Uterus (tissue), 4 donors: ENCODE data around the gene PCNX2. TPM values are rescaled to one million over a fixed set of nuclear protein-coding genes. Genes with fewer than 3 reads are reported as not detected.

ENCODE experiments used
- DNase-seq, 2 donors: peaks; one replicate each; pipeline ENCODE4 v3.0.0-alpha.2; 2019 to 2020
- H3K27ac ChIP-seq, 2 donors: fragments of 200-600 bp; sonication (generic); 1 replicate in 1 of 2; 2 replicates in 1 of 2; pipeline ENCODE4 v1.5.1; 2016 to 2018
- H3K27me3 ChIP-seq, 2 donors: fragments of 200-600 bp; sonication (generic); one replicate each; pipeline ENCODE4 v1.5.1; 2018 to 2019; ENCODE audit warnings: control low read depth in 1 of 2
- H3K36me3 ChIP-seq, 2 donors: fragments of 200-600 bp; sonication (generic); one replicate each; pipeline ENCODE4 v1.5.1; 2019; ENCODE audit warnings: control low read depth in 1 of 2
- H3K4me1 ChIP-seq, 2 donors: fragments of 200-600 bp; sonication (generic); one replicate each; pipeline ENCODE4 v1.5.1; 2018 to 2019; ENCODE audit warnings: control low read depth in 1 of 2
- H3K4me3 ChIP-seq, 2 donors: fragments of 200-600 bp; sonication (generic); 1 replicate in 1 of 2; 2 replicates in 1 of 2; pipeline ENCODE4 v1.5.1; 2018 to 2019; ENCODE audit warnings: mild to moderate bottlenecking in 1 of 2
- H3K9me3 ChIP-seq, 2 donors: fragments of 200-600 bp; sonication (generic); one replicate each; pipeline ENCODE4 v1.5.1; 2019; ENCODE audit warnings: control low read depth in 1 of 2
- POLR2A ChIP-seq, 2 donors: fragments of 450-650 bp; IDR thresholded peaks; one replicate each; pipeline ENCODE4 v1.6.1; 2016; ENCODE audit warnings: antibody characterized with exemption in 2 of 2, mild to moderate bottlenecking in 1 of 2, moderate library complexity in 1 of 2
- intact Hi-C: fragments of 100-400 bp; cut with DNase I; formaldehyde crosslinking; loops from one replicate; pipeline ENCODE4 v1.15.1; 2023; ENCODE audit warnings: low total_unique reads
- total RNA-seq, 4 donors: library from RNA; depleted of rRNA in 3 of 4; stranded (reverse); fragments of >200 nt in 3 of 4; gene quantifications; one replicate each; pipeline versions ENCODE4 v1.1.0 to v1.2.4, GENCODE V29; 2014 to 2023
- TF ChIP-seq, protein P1 (sequence below), 4 experiments: fragments of 200-600 bp in 2 of 4; fragments of 450-650 bp in 2 of 4; sonication (generic) in 2 of 4; IDR thresholded peaks; one replicate each; pipeline ENCODE4 v1.5.1; 2016 to 2019; ENCODE audit warnings: antibody characterized with exemption in 4 of 4, mild to moderate bottlenecking in 2 of 4, moderate library complexity in 1 of 4
- donor health status: DM: yes; HTN: yes; CAD: no.

Gene PCNX2
- total RNA-seq, 4 donors from 2014 or later, result 4.1 to 36.2 (median 14.1) TPM

DNA sequence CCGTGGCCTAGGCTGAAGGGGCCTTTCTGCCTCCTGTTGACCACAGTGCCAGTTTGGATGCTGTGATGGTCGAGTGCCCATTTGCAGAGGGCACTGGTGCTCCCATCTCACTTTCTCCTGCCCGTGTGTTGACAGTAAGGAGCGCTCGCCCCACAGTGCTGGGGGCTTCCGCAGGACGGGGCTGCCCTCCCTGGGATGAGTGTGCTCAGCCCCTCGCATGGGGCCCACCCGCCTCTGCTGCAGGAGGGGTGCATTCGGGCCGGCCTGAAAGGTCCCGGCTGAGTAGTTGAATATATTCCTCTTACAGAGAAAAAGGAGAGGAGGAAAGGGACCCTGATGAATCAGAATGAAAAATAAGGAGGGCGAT lies 307.8 kb downstream of the PCNX2 start:
- DNase-seq, result no peak
- no peaks in the 10 kb centered on the region for H3K27me3 ChIP-seq
- intact Hi-C loops, result no loop called here
- H3K4me3 ChIP-seq, result no peak overlapping the region
- H3K36me3 ChIP-seq, result no peaks in the 10 kb centered on the region
- H3K27ac ChIP-seq, result no peak overlapping the region
- H3K4me1 ChIP-seq, result no peaks in the 10 kb centered on the region
- H3K9me3 ChIP-seq, result no peaks in the 10 kb centered on the region
- TF ChIP-seq, protein P1, sequence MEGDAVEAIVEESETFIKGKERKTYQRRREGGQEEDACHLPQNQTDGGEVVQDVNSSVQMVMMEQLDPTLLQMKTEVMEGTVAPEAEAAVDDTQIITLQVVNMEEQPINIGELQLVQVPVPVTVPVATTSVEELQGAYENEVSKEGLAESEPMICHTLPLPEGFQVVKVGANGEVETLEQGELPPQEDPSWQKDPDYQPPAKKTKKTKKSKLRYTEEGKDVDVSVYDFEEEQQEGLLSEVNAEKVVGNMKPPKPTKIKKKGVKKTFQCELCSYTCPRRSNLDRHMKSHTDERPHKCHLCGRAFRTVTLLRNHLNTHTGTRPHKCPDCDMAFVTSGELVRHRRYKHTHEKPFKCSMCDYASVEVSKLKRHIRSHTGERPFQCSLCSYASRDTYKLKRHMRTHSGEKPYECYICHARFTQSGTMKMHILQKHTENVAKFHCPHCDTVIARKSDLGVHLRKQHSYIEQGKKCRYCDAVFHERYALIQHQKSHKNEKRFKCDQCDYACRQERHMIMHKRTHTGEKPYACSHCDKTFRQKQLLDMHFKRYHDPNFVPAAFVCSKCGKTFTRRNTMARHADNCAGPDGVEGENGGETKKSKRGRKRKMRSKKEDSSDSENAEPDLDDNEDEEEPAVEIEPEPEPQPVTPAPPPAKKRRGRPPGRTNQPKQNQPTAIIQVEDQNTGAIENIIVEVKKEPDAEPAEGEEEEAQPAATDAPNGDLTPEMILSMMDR (IDR thresholded peaks at IDR 0.05), result no peak
- TF ChIP-seq POLR2A (IDR thresholded peaks at IDR 0.05), result no peak

DNA sequence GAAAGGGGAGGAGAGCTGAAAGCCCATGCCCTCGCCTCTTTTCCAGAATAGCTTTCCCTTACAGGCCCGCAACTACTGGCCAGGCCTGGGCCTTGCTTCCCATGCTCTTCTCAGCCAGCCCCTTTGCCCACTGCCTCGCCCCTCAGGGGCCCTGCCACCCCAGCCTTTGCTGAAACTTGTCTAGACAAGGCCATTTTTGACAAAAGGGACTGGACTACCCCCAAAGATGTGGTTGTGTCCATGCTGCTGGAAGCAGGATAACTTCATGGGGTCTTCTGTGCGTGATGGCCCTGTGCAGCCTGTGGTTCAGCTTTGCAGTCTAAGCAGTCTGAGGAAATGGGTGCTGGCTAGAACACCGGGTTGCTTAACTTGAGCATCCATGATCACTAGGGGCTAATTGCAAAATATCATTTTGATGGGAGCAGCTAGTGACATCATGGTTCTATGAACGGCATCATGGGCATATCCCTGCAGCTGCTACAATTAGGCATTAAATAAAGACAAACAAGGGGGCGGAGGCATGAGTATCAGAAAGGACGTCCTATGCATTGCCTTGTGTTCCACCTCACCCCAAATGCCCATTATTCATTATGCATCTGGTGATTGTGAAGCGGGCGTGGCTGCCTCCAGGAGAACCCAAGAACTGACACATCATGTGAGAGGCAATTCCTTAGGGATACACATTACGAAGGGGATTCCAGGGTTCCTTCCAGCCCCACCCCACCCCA lies 308.3 kb downstream of the PCNX2 start:
- DNase-seq, result no peak
- no peaks in the 10 kb centered on the region for H3K27me3 ChIP-seq
- H3K36me3 ChIP-seq, result no peaks in the 10 kb centered on the region
- TF ChIP-seq POLR2A (IDR thresholded peaks at IDR 0.05), result no peak
- TF ChIP-seq, protein P1 (IDR thresholded peaks at IDR 0.05), result no peak
- no peak overlapping the region for H3K27ac ChIP-seq
- H3K4me1 ChIP-seq, result no peaks in the 10 kb centered on the region
- intact Hi-C loops, result no loop called here
- no peaks in the 10 kb centered on the region for H3K9me3 ChIP-seq
- no peak overlapping the region for H3K4me3 ChIP-seq

DNA sequence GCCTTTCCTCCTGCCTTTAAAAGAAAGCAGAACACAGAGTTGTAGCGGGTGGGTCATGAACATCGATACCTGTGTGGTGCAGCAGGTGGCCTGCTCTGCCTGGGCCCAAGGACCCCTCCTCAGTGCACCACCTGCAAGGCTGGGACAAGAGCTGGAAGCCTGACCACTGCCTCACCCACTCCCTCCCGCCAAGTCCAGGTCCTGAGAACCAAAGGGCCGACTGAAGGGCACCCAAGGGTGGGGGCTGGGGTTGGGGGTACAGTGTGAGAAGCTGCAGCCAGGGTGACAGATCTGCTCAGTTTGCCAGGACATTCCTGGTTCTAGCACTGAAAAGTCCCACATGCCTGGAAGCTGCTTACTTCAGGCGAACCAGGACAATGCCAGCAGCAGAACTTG lies 309.0 kb downstream of the PCNX2 start:
- Histone ChIP-seq H3K27me3 (no peaks in the 10 kb centered on the region), H3K4me3 (no peak overlapping the region), H3K27ac (no peak overlapping the region), H3K36me3 (no peaks in the 10 kb centered on the region), H3K4me1 (no peaks in the 10 kb centered on the region), H3K9me3 (no peaks in the 10 kb centered on the region)
- intact Hi-C loops, result no loop called here
- TF ChIP-seq, protein P1 (IDR thresholded peaks at IDR 0.05), result no peak
- TF ChIP-seq POLR2A (IDR thresholded peaks at IDR 0.05), result no peak
- DNase-seq, result no peak

DNA sequence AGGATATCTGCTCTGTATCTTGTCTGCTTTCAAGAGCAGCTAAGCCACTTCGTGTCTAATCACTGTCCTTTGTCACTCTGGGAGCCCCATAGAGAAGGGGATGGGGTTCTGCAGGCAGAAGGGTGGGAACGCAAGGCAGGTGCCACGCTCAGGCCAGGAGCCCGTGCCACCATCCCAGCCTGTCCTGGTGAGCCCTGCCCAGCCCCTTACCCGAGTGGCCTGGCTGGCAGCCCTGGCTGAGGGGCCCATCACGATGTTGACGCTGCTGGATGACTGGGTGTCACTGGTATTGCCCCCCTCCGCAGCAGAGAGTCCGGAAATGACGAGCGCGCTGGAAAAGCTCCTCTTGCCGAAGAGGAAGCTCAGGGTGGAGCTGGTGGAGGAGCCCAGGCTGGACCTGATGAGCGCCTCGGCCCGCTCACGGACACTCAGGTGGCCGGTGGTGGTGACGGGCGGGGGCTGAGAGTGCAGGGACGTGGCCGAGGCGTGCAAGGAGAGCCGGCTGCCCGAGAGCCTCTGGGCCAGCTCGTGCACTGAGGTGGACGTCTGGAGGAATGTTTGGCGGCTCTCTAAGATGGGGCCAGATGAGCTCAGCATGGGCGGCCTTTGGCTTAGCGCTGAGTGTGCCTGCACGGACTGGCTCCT lies 309.5 kb downstream of the PCNX2 start:
- DNase-seq, result no peak
- Histone ChIP-seq H3K9me3 (no peaks in the 10 kb centered on the region), H3K27me3 (no peaks in the 10 kb centered on the region), H3K4me1 (no peaks in the 10 kb centered on the region), H3K4me3 (no peak overlapping the region), H3K36me3 (no peaks in the 10 kb centered on the region), H3K27ac (no peak overlapping the region)
- TF ChIP-seq, protein P1 (IDR thresholded peaks at IDR 0.05), result no peak
- no peak for TF ChIP-seq POLR2A (IDR thresholded peaks at IDR 0.05)
- intact Hi-C loops, result no loop called here

DNA sequence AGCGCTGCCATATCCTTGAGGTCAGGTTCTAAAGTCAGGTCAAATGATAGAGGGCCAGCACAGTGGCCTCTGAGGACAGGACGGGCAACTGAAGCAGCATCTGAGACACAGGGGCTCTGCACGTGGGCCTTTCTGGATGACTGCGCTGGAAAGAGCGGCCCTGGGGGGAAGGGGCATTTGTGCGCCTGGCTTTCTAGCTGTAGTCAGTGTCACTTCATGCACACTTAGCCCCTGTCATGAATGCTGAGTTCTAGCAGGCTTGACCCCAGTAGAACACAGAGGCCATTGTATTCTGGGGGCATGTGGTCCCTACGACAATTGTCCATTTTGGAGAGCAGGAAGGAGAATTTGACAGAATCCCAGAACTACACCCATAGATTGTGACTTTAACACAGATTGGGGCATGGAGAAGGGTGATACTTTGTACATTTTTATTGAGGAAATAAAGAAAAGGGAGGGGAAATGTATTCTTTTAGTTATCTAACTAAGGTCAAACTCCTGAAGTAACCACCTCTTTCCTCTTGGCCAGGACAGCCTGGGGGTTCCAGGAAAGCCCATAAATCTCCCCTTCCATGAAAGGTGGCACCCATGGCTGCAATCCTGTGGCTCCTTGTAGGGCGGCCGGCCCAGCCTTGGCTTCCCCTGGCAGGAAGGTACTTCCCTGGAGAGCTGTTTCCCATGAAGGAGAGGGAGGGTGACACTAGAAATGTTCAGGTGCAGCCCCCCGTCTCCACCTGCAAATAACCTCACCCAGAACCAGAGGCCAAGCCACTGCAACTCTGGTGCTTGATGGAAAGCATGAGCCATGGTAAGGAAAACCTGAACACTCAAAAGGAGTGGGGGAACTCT lies 310.7 kb downstream of the PCNX2 start:
- no peaks in the 10 kb centered on the region for H3K9me3 ChIP-seq
- H3K4me1 ChIP-seq, result no peaks in the 10 kb centered on the region
- H3K4me3 ChIP-seq, result no peak overlapping the region
- TF ChIP-seq POLR2A (IDR thresholded peaks at IDR 0.05), result no peak
- TF ChIP-seq, protein P1 (IDR thresholded peaks at IDR 0.05), result no peak
- intact Hi-C loops, result no loop called here
- H3K27ac ChIP-seq, result no peak overlapping the region
- H3K27me3 ChIP-seq, result no peaks in the 10 kb centered on the region
- H3K36me3 ChIP-seq, result no peaks in the 10 kb centered on the region
- no peak for DNase-seq
